H1 (cell line): ENCODE results near the gene INSYN1. TPM values are rescaled to one million over a fixed set of nuclear protein-coding genes. Genes with fewer than 3 reads are reported as not detected.

ENCODE experiments used
- CTCF ChIA-PET: fragments of 300-600 bp; sonication (Branson Sonifier 250); formaldehyde crosslinking; loops from one replicate; lab custom pipeline; 2021; ENCODE audit not compliant: partially characterized antibody; lab: Charles Lee
- POLR2A ChIA-PET: fragments of 300-600 bp; sonication (Branson Sonifier 250); formaldehyde crosslinking; loops from one replicate; lab custom pipeline; 2021; ENCODE audit warnings: inconsistent platforms; ENCODE audit not compliant: partially characterized antibody; lab: Charles Lee
- DNase-seq, 2 experiments: peaks; one replicate each; pipeline versions ENCODE4 v3.0.0 to v3.0.0-alpha.2; 2010 to 2022; ENCODE audit warnings: low spot score in 2 of 2, low read depth in 1 of 2, mixed read lengths in 1 of 2
- FAIRE-seq: peaks from 2 replicates; lab custom pipeline; 2011; peaks lifted over from hg19 to GRCh38; lab: Jason Lieb, UNC
- H2AFZ ChIP-seq: 2 replicates; pipeline ENCODE4 v1.8.1; 2012; ENCODE audit warnings: low read length, inconsistent platforms
- H2AK5ac ChIP-seq: 2 replicates; pipeline ENCODE4 v1.6.1; 2013; ENCODE audit warnings: low read depth, low read length
- H2BK120ac ChIP-seq: replicated peaks from 2 replicates; pipeline ENCODE3; 2013; ENCODE audit warnings: low read depth, low read length, inconsistent platforms
- H2BK12ac ChIP-seq: 2 replicates; pipeline ENCODE4 v1.6.1; 2013; ENCODE audit warnings: low read depth, low read length
- H2BK15ac ChIP-seq: 2 replicates; pipeline ENCODE4 v1.6.1; 2013; ENCODE audit warnings: low read length
- H2BK20ac ChIP-seq: 2 replicates; pipeline ENCODE4 v1.6.1; 2013; ENCODE audit warnings: low read length
- H2BK5ac ChIP-seq: 2 replicates; pipeline ENCODE4 v1.6.1; 2013; ENCODE audit warnings: low read depth, low read length
- H3K14ac ChIP-seq: 2 replicates; pipeline ENCODE4 v1.6.1; 2013; ENCODE audit warnings: inconsistent platforms; ENCODE audit not compliant: insufficient read length
- H3K18ac ChIP-seq: 2 replicates; pipeline ENCODE4 v1.6.1; 2013; ENCODE audit warnings: low read length; ENCODE audit errors: extremely low read depth
- H3K23ac ChIP-seq: 2 replicates; pipeline ENCODE4 v1.6.1; 2013; ENCODE audit warnings: inconsistent platforms; ENCODE audit not compliant: insufficient read length
- H3K23me2 ChIP-seq: 2 replicates; pipeline ENCODE4 v1.6.1; 2013; ENCODE audit warnings: low read depth, low read length
- H3K27ac ChIP-seq: 2 replicates; pipeline ENCODE4 v1.6.1; 2011; ENCODE audit warnings: low read depth, low read length, inconsistent platforms
- H3K27me3 ChIP-seq, 4 experiments: replicated peaks in 1 of 4; 1 replicate in 1 of 4; 2 replicates in 3 of 4; pipeline versions ENCODE4 v1.6.1 to v1.8.1; 2011 to 2013; ENCODE audit warnings: low read length in 3 of 4, mild to moderate bottlenecking in 3 of 4, inconsistent platforms in 2 of 4, mixed read lengths in 2 of 4, moderate library complexity in 1 of 4; ENCODE audit not compliant: control insufficient read depth in 3 of 4, insufficient read depth in 3 of 4; ENCODE audit errors: extremely low read depth in 1 of 4
- H3K36me3 ChIP-seq, 4 experiments: 2 replicates each; pipeline versions ENCODE4 v1.6.1 to v1.8.1; 2011 to 2013; ENCODE audit warnings: mild to moderate bottlenecking in 4 of 4, low read length in 3 of 4, moderate library complexity in 2 of 4, control low read depth in 1 of 4, inconsistent platforms in 1 of 4; ENCODE audit not compliant: insufficient read depth in 4 of 4, control insufficient read depth in 2 of 4
- H3K4ac ChIP-seq: replicated peaks from 2 replicates; pipeline ENCODE3; 2013; ENCODE audit warnings: low read length, low read depth, mixed read lengths, inconsistent platforms; ENCODE audit not compliant: insufficient read length
- H3K4me1 ChIP-seq, 4 experiments: replicated peaks in 1 of 4; 1 replicate in 1 of 4; 2 replicates in 3 of 4; pipeline versions ENCODE4 v1.6.1 to v1.8.1; 2011 to 2013; ENCODE audit warnings: low read length in 3 of 4, inconsistent platforms in 2 of 4, mixed read lengths in 1 of 4; ENCODE audit not compliant: insufficient read depth in 4 of 4, control insufficient read depth in 3 of 4
- H3K4me2 ChIP-seq, 2 experiments: 2 replicates each; pipeline versions ENCODE4 v1.6.1 to v1.8.1; 2011 to 2013; ENCODE audit warnings: low read depth in 2 of 2, low read length in 2 of 2, control low read depth in 1 of 2, inconsistent platforms in 1 of 2, mild to moderate bottlenecking in 1 of 2; ENCODE audit not compliant: insufficient read depth in 1 of 2
- H3K4me3 ChIP-seq, 4 experiments: fragments of 200-600, 300-600 bp in 1 of 4; sonication (generic), shearing (Covaris generic), sonication (Bioruptor Twin) in 1 of 4; 2 replicates each; pipeline versions ENCODE4 v1.5.1 to v1.8.1; 2011 to 2016; ENCODE audit warnings: low read length in 4 of 4, low read depth in 3 of 4, control low read depth in 2 of 4, inconsistent platforms in 2 of 4, mild to moderate bottlenecking in 2 of 4, mixed read lengths in 1 of 4, moderate library complexity in 1 of 4; ENCODE audit not compliant: insufficient read depth in 2 of 4; ENCODE audit errors: extremely low read depth in 1 of 4
- H3K56ac ChIP-seq: replicated peaks from 2 replicates; pipeline ENCODE3; 2013; ENCODE audit warnings: low read depth, mild to moderate bottlenecking, mixed read lengths, low read length, inconsistent platforms; ENCODE audit not compliant: insufficient read length
- H3K79me1 ChIP-seq: 2 replicates; pipeline ENCODE4 v1.6.1; 2013; ENCODE audit warnings: low read depth, low read length, control low read depth
- H3K79me2 ChIP-seq, 2 experiments: 2 replicates each; pipeline versions ENCODE4 v1.6.1 to v1.8.1; 2012 to 2013; ENCODE audit warnings: low read length in 2 of 2, mild to moderate bottlenecking in 2 of 2, inconsistent platforms in 1 of 2; ENCODE audit not compliant: insufficient read depth in 2 of 2, control insufficient read depth in 1 of 2
- H3K9ac ChIP-seq, 4 experiments: replicated peaks in 1 of 4; 1 replicate in 1 of 4; 2 replicates in 3 of 4; pipeline versions ENCODE4 v1.6.1 to v1.8.1; 2011 to 2013; ENCODE audit warnings: low read depth in 3 of 4, low read length in 3 of 4, control low read depth in 2 of 4, mild to moderate bottlenecking in 2 of 4, moderate library complexity in 2 of 4, inconsistent platforms in 1 of 4; ENCODE audit errors: extremely low read depth in 1 of 4
- H3K9me3 ChIP-seq, 2 experiments: 2 replicates each; pipeline versions ENCODE4 v1.6.1 to v1.8.1; 2012 to 2013; ENCODE audit warnings: mild to moderate bottlenecking in 2 of 2, moderate library complexity in 2 of 2, control low read depth in 1 of 2, inconsistent platforms in 1 of 2, low read depth in 1 of 2, low read length in 1 of 2, mixed read lengths in 1 of 2; ENCODE audit not compliant: insufficient read depth in 2 of 2
- H4K20me1 ChIP-seq, 2 experiments: replicated peaks in 1 of 2; 2 replicates each; pipeline versions ENCODE3 to v1.8.1; 2011 to 2013; ENCODE audit warnings: inconsistent platforms in 2 of 2, low read length in 2 of 2, mild to moderate bottlenecking in 1 of 2; ENCODE audit not compliant: insufficient read depth in 2 of 2, control insufficient read depth in 1 of 2
- H4K5ac ChIP-seq: 2 replicates; pipeline ENCODE4 v1.6.1; 2013; ENCODE audit warnings: low read length, low read depth, mixed read lengths, inconsistent platforms; ENCODE audit not compliant: insufficient read length
- H4K8ac ChIP-seq: 2 replicates; pipeline ENCODE4 v1.8.0; 2013; ENCODE audit warnings: mild to moderate bottlenecking, moderate library complexity, low read length, inconsistent platforms; ENCODE audit not compliant: insufficient read depth; ENCODE audit errors: extremely low read depth
- H4K91ac ChIP-seq: replicated peaks from 2 replicates; pipeline ENCODE3; 2013; ENCODE audit warnings: low read length, mixed read lengths, inconsistent platforms; ENCODE audit not compliant: insufficient read length
- CREB1 ChIP-seq: IDR thresholded peaks from 2 replicates; pipeline ENCODE4 v1.6.1; 2012; ENCODE audit warnings: inconsistent platforms
- EGR1 ChIP-seq: IDR thresholded peaks from 2 replicates; pipeline ENCODE4 v1.6.1; 2011; ENCODE audit warnings: low read depth, low read length, borderline replicate concordance
- KDM1A ChIP-seq: fragments of 200-600, 300-600 bp; sonication (generic); IDR thresholded peaks from 2 replicates; pipeline ENCODE4 v1.7.1; 2016; ENCODE audit warnings: mild to moderate bottlenecking, low read length, borderline replicate concordance
- POLR2AphosphoS5 ChIP-seq: IDR thresholded peaks from 2 replicates; pipeline ENCODE4 v1.6.1; 2011; ENCODE audit warnings: low read depth, low read length
- RXRA ChIP-seq: IDR thresholded peaks from 2 replicates; pipeline ENCODE4 v1.6.1; 2011; ENCODE audit warnings: low read depth, mild to moderate bottlenecking, low read length, moderate library complexity; ENCODE audit not compliant: insufficient read depth
- SIX5 ChIP-seq: IDR thresholded peaks from 2 replicates; pipeline ENCODE4 v1.6.1; 2011; ENCODE audit warnings: mild to moderate bottlenecking, low read depth, low read length
- SP1 ChIP-seq: IDR thresholded peaks from 2 replicates; pipeline ENCODE4 v1.6.1; 2011; ENCODE audit warnings: low read depth, low read length
- SP2 ChIP-seq: IDR thresholded peaks from 2 replicates; pipeline ENCODE4 v1.6.1; 2012; ENCODE audit warnings: mild to moderate bottlenecking, low read length, inconsistent platforms
- TBP ChIP-seq: IDR thresholded peaks from 2 replicates; pipeline ENCODE4 v1.6.1; 2011; ENCODE audit warnings: low read depth, low read length, improper control_type of control experiment
- WGBS, 2 experiments: shearing (Covaris generic) in 1 of 2; methylation state at CpG; one replicate each; pipeline versions ENCODE4 v1.1.6 to v1.1.7; 2013 to 2015; ENCODE audit warnings: low lambda C conversion rate in 2 of 2, mixed read lengths in 2 of 2, inconsistent platforms in 1 of 2, low coverage in 1 of 2, missing lambda C conversion rate in 1 of 2; ENCODE audit not compliant: insufficient replicate concordance in 2 of 2, insufficient coverage in 1 of 2, insufficient read length in 1 of 2; ENCODE audit errors: extremely low coverage in 1 of 2, missing lambda C conversion rate in 1 of 2; 5-methylcytosine and 5-hydroxymethylcytosine counted together
- polyA plus RNA-seq, 7 experiments: library from polyadenylated mRNA; depleted of rRNA in 3 of 7; stranded (reverse) in 5 of 7; unstranded in 2 of 7; fragments of >200 nt in 5 of 7; fragments of 200-250 nt in 2 of 7; gene quantifications; 1 replicate in 5 of 7; 2 replicates in 1 of 7; 4 replicates in 1 of 7; pipeline versions ENCODE4 v1.2.1 to v1.2.3, GENCODE V29; 2011 to 2013; ENCODE audit warnings: missing spikeins in 2 of 7, mixed read lengths in 2 of 7
- total RNA-seq: library from RNA; stranded (reverse); fragmentation: NEBNext Ultra II Directional; extraction: Animal tissue kit (Norgen Biotek cat#: 25700); gene quantifications from 2 replicates; pipeline ENCODE4 v1.2.1, GENCODE V29; 2021
- TF ChIP-seq, protein P1 (sequence below): IDR thresholded peaks from 2 replicates; pipeline ENCODE4 v1.6.1; 2012; ENCODE audit warnings: inconsistent platforms
- TF ChIP-seq, protein P2 (sequence below): IDR thresholded peaks from 2 replicates; pipeline ENCODE4 v1.6.1; 2011; ENCODE audit warnings: low read length, improper control_type of control experiment

The INSYN1 gene
- total and polyA plus RNA-seq, 2 of the 8 experiments (the other 6 are each of a cell fraction or from before 2014, with no cell fraction given): 7.2 to 10.2 TPM

DNA sequence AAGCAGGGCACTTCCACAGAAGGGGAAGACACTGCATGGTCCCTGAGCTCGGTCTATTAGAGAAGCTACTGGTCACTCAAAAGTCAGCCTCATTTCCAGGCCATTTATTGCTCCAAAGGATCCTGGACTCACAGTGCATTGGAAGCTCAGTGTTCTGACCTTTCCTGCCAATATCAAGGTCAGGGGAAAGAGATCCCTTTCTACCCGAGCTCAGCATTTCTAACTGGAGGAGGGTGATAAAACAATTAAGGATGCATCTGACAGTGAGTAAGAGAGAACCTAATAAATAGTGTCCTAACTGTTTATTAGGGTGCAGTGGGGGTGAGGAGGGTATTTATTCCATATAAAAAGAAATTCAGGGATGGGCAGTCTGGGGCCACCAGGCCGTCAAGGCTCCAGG, 26.8 kb upstream of the INSYN1 start:
- H3K4ac ChIP-seq: no peak overlapping the region
- no peak overlapping the region for H2BK120ac ChIP-seq
- 82% methylated on average over 3 of the region's 3 CpGs; no CpG with 5 or more reads in 1 of the 2 experiments for WGBS, 2 experiments
- H2BK15ac ChIP-seq: no peak overlapping the region; the same call in 1 of the 2 replicates
- no peak overlapping the region for H3K4me2 ChIP-seq
- H4K91ac ChIP-seq: no peak overlapping the region
- no peak overlapping the region for H4K8ac ChIP-seq
- H3K27ac ChIP-seq: no peak overlapping the region
- ChIA-PET POLR2A (interaction anchor here (0.8 to 1.6 kb wide), 3 partner anchors 10 to 30 kb away, joined by 3 to 6 read pairs (median 3); partner anchors contain the start of gene INSYN1), CTCF (interaction anchor here (0.6 to 5.8 kb wide), 25 partner anchors 10 to 364 kb away, joined by 3 to 60 read pairs (median 5); partner anchors contain the start of gene INSYN1)
- H2AFZ ChIP-seq: no peak overlapping the region
- H3K14ac ChIP-seq: no peak overlapping the region
- H3K9me3 ChIP-seq: no peaks in the 10 kb centered on the region
- H3K79me1 ChIP-seq: no peaks in the 10 kb centered on the region
- peak overlapping the region; percentile 80; the same call in 1 of the 2 replicates for H2BK12ac ChIP-seq
- DNase-seq (no peak), FAIRE-seq (no peak)
- no peak overlapping the region for H2BK5ac ChIP-seq
- no peak overlapping the region for H3K18ac ChIP-seq
- H3K9ac ChIP-seq: no peak overlapping the region; a peak in 1 of 7 replicates
- no peaks in the 10 kb centered on the region for H3K36me3 ChIP-seq
- H3K79me2 ChIP-seq: no peaks in the 10 kb centered on the region
- peaks cover 0 to 17% (median 4%) of the 10 kb centered on the region in 4 experiments; a peak in 5 of 7 replicates for H3K4me1 ChIP-seq
- H4K20me1 ChIP-seq: no peaks in the 10 kb centered on the region
- no peak overlapping the region for H4K5ac ChIP-seq
- H3K23me2 ChIP-seq: no peaks in the 10 kb centered on the region
- H3K56ac ChIP-seq: no peak overlapping the region
- H3K4me3 ChIP-seq: no peak overlapping the region
- H2AK5ac ChIP-seq: no peak overlapping the region
- no peak overlapping the region for H3K23ac ChIP-seq
- H2BK20ac ChIP-seq: no peak overlapping the region
- no peaks in the 10 kb centered on the region for H3K27me3 ChIP-seq
- TF ChIP-seq RXRA (no peak), SP1 (no peak), TBP (no peak), SIX5 (no peak), POLR2AphosphoS5 (no peak), CREB1 (no peak), EGR1 (no peak), SP2 (no peak), KDM1A (no peak)
- TF ChIP-seq, protein P1, sequence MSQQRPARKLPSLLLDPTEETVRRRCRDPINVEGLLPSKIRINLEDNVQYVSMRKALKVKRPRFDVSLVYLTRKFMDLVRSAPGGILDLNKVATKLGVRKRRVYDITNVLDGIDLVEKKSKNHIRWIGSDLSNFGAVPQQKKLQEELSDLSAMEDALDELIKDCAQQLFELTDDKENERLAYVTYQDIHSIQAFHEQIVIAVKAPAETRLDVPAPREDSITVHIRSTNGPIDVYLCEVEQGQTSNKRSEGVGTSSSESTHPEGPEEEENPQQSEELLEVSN: no peak
- TF ChIP-seq, protein P2, sequence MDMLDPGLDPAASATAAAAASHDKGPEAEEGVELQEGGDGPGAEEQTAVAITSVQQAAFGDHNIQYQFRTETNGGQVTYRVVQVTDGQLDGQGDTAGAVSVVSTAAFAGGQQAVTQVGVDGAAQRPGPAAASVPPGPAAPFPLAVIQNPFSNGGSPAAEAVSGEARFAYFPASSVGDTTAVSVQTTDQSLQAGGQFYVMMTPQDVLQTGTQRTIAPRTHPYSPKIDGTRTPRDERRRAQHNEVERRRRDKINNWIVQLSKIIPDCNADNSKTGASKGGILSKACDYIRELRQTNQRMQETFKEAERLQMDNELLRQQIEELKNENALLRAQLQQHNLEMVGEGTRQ: no peak
